Epithelial cell of esophagus (primary cell): ENCODE results near the gene RPS6KB2.

ENCODE experiments used
- DNase-seq: peaks from one replicate; pipeline ENCODE4 v3.0.0; 2010; ENCODE audit warnings: low read depth
- H3K4me3 ChIP-seq: 2 replicates; pipeline ENCODE4 v1.5.1; 2011; ENCODE audit warnings: mild to moderate bottlenecking, low read length, control low read depth
- CTCF ChIP-seq: IDR thresholded peaks from 2 replicates; pipeline ENCODE4 v1.5.1; 2011; ENCODE audit warnings: low read depth, mild to moderate bottlenecking, low read length, control low read depth, inconsistent platforms; ENCODE audit not compliant: insufficient read depth; ENCODE audit errors: missing control alignments

RPS6KB2 gene

GRCh38 chr11:67393437-67393836 is 34.9 kb upstream of the RPS6KB2 start:
- no peak for TF ChIP-seq CTCF
- no peak overlapping the region for H3K4me3 ChIP-seq
- DNase-seq, result no peak

GRCh38 chr11:67393990-67394389 is 34.3 kb upstream of the RPS6KB2 start:
- H3K4me3 ChIP-seq, result no peak overlapping the region
- TF ChIP-seq CTCF, result no peak
- DNase-seq, result no peak

- no peak for DNase-seq
- TF ChIP-seq CTCF, result no peak
- no peak overlapping the region for H3K4me3 ChIP-seq
Measured at GRCh38 chr11:67395555-67396258, 32.6 kb upstream of the RPS6KB2 start.

GRCh38 chr11:67396259-67396581 is 32.1 kb upstream of the RPS6KB2 start:
- no peak overlapping the region for H3K4me3 ChIP-seq
- TF ChIP-seq CTCF, result no peak
- no peak for DNase-seq

- no peak overlapping the region for H3K4me3 ChIP-seq
- no peak for DNase-seq
- no peak for TF ChIP-seq CTCF
Measured at GRCh38 chr11:67396587-67397389, 31.5 kb upstream of the RPS6KB2 start.

- no peak overlapping the region for H3K4me3 ChIP-seq
- no peak for DNase-seq
- TF ChIP-seq CTCF, result no peak
Measured at GRCh38 chr11:67397536-67397935, 30.8 kb upstream of the RPS6KB2 start.
